Measurements from ENCODE around the gene NOL12. TPM values are rescaled to one million over a fixed set of nuclear protein-coding genes. Genes with fewer than 3 reads are reported as not detected.
A peak's percentile ranks its signal among the peaks of the same experiment; 100 is the strongest.

NOL12 gene
- total RNA-seq, 1 donor from 2014 or later = 28.2 TPM

GRCh38 chr22:37676736-37677492 lies 9.2 kb upstream of the NOL12 start:
- no peak for TF ChIP-seq POLR2A (IDR thresholded peaks at IDR 0.05)
- peak; percentile 80 to 91 for TF ChIP-seq POLR2AphosphoS5 (IDR thresholded peaks at IDR 0.05; ENCODE audit: insufficient read depth in 1 of 2, low read depth in 1 of 2)
- TF ChIP-seq CTCF (IDR thresholded peaks at IDR 0.05) = no peak
- H3K36me3 ChIP-seq = peaks cover 0 to 8% of the 10 kb centered on the region in 2 donors
- intact Hi-C loops (cut with DNase I) = loop anchor here (5.0 kb wide), 1 partner anchor 35 kb away; no protein-coding TSS in a partner anchor
- peak overlapping the region; percentile 70 to 71 for H3K4me3 ChIP-seq
- H3K27me3 ChIP-seq = no peaks in the 10 kb centered on the region
- H3K4me1 ChIP-seq = peaks cover 77% of the 10 kb centered on the region
- H3K27ac ChIP-seq = peak overlapping the region; percentile 98
- no peaks in the 10 kb centered on the region for H3K9me3 ChIP-seq
- DNase-seq (ENCODE audit: extremely low spot score in 2 of 2) = peak in 1 of 2 donors; percentile 96

DNA sequence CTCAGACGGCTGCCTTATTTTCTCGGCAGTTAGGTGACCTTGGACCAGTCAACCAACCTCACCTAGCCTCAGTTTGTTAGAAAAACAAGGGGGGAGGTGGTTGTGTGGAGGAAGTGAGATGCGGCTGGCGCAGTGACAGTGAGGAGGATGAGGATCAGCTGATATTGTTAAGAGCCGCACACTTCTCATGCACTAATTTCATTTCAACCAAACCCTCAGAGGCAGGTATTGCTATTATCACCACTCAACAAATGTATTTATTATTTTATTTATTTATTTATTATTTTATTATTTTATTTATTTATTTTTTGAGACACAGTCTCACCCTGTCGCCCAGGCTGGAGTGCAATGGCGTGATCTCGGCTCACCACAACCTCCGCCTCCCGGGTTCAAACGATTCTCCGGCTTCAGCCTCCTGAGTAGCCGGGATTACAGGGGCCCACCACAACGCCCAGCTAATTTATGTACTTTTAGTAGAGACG lies 8.6 kb upstream of the NOL12 start:
- TF ChIP-seq POLR2A (IDR thresholded peaks at IDR 0.05) = no peak
- Histone ChIP-seq H3K4me3 (peak overlapping the region; percentile 70 to 71), H3K27me3 (no peaks in the 10 kb centered on the region), H3K36me3 (peaks cover 0 to 8% of the 10 kb centered on the region in 2 donors), H3K27ac (peak overlapping the region; percentile 98), H3K4me1 (peaks cover 77% of the 10 kb centered on the region), H3K9me3 (no peaks in the 10 kb centered on the region)
- DNase-seq (ENCODE audit: extremely low spot score in 2 of 2) = no peak
- intact Hi-C loops (cut with DNase I) = loop anchor here (5.0 kb wide), 1 partner anchor 35 kb away; no protein-coding TSS in a partner anchor

- TF ChIP-seq CTCF (IDR thresholded peaks at IDR 0.05) = no peak
- no peak for TF ChIP-seq POLR2AphosphoS5 (IDR thresholded peaks at IDR 0.05; ENCODE audit: insufficient read depth in 1 of 2, low read depth in 1 of 2)
- TF ChIP-seq POLR2A (IDR thresholded peaks at IDR 0.05) = no peak
- Histone ChIP-seq H3K27ac (peak overlapping the region; percentile 98), H3K4me1 (peaks cover 71% of the 10 kb centered on the region), H3K4me3 (no peak overlapping the region), H3K36me3 (peaks cover 0 to 8% of the 10 kb centered on the region in 2 donors), H3K27me3 (no peaks in the 10 kb centered on the region), H3K9me3 (no peaks in the 10 kb centered on the region)
- intact Hi-C loops (cut with DNase I) = loop anchor here (5.0 kb wide), 1 partner anchor 36 kb away; no protein-coding TSS in a partner anchor
- no peak for DNase-seq (ENCODE audit: extremely low spot score in 2 of 2)
Observed at GRCh38 chr22:37678372-37678771, 7.8 kb upstream of the NOL12 start.

GRCh38 chr22:37679670-37680069 lies 6.5 kb upstream of the NOL12 start:
- Histone ChIP-seq H3K4me3 (no peak overlapping the region), H3K4me1 (peaks cover 58% of the 10 kb centered on the region), H3K27ac (no peak overlapping the region), H3K9me3 (no peaks in the 10 kb centered on the region), H3K27me3 (no peaks in the 10 kb centered on the region), H3K36me3 (peaks cover 0 to 8% of the 10 kb centered on the region in 2 donors)
- TF ChIP-seq CTCF (IDR thresholded peaks at IDR 0.05) (no peak), POLR2AphosphoS5 (IDR thresholded peaks at IDR 0.05; ENCODE audit: insufficient read depth in 1 of 2, low read depth in 1 of 2) (no peak), POLR2A (IDR thresholded peaks at IDR 0.05) (no peak)
- DNase-seq (ENCODE audit: extremely low spot score in 2 of 2) = peak in 1 of 2 donors; percentile 70
- intact Hi-C loops (cut with DNase I) = loop anchor here (5.0 kb wide), 3 partner anchors 37 to 68 kb away; no protein-coding TSS in a partner anchor

- no peaks in the 10 kb centered on the region for H3K9me3 ChIP-seq
- TF ChIP-seq POLR2A (IDR thresholded peaks at IDR 0.05) (no peak), CTCF (IDR thresholded peaks at IDR 0.05) (no peak), POLR2AphosphoS5 (IDR thresholded peaks at IDR 0.05; ENCODE audit: insufficient read depth in 1 of 2, low read depth in 1 of 2) (no peak)
- H3K36me3 ChIP-seq = peaks cover 0 to 8% of the 10 kb centered on the region in 2 donors
- H3K27ac ChIP-seq = peak overlapping the region; percentile 42
- H3K4me1 ChIP-seq = peaks cover 52% of the 10 kb centered on the region
- intact Hi-C loops (cut with DNase I) = loop anchor here (5.0 kb wide), 2 partner anchors 53 to 67 kb away; no protein-coding TSS in a partner anchor
- DNase-seq (ENCODE audit: extremely low spot score in 2 of 2) = no peak
- H3K4me3 ChIP-seq = no peak overlapping the region
- no peaks in the 10 kb centered on the region for H3K27me3 ChIP-seq
Observed at GRCh38 chr22:37680191-37680851, 5.8 kb upstream of the NOL12 start.
